ENCODE results near the gene GMPR.

GMPR gene

GRCh38 chr6:16324184-16324583 is 85.8 kb downstream of the GMPR start:
- ChIA-PET POLR2A (interaction anchor here (0.7 kb wide), 1 partner anchor 9 kb away, joined by 3 read pairs; no protein-coding TSS in a partner anchor), CTCF (interaction anchor here (0.6 to 11.5 kb wide), 8 partner anchors 9 to 441 kb away, joined by 3 to 163 read pairs (median 4); no protein-coding TSS in a partner anchor)
- TF ChIP-seq CTCF (IDR thresholded peaks at IDR 0.05; ENCODE audit: insufficient read depth, low read length, missing control alignments), result no peak
- no peak for DNase-seq (ENCODE audit: low read depth, low spot score)
- H3K4me3 ChIP-seq (ENCODE audit: low read depth, low read length), result no peak overlapping the region

- ChIA-PET CTCF (interaction anchor here (0.6 to 11.5 kb wide), 8 partner anchors 8 to 444 kb away, joined by 3 to 163 read pairs (median 4); no protein-coding TSS in a partner anchor), POLR2A (no interaction called here)
- no peak for DNase-seq (ENCODE audit: low read depth, low spot score)
- no peak overlapping the region for H3K4me3 ChIP-seq (ENCODE audit: low read depth, low read length)
- no peak for TF ChIP-seq CTCF (IDR thresholded peaks at IDR 0.05; ENCODE audit: insufficient read depth, low read length, missing control alignments)
Observed at GRCh38 chr6:16324606-16325225, 86.3 kb downstream of the GMPR start.

GRCh38 chr6:16326531-16326930 is 88.1 kb downstream of the GMPR start:
- TF ChIP-seq CTCF (IDR thresholded peaks at IDR 0.05; ENCODE audit: insufficient read depth, low read length, missing control alignments), result no peak
- CTCF ChIA-PET, result interaction anchor here (0.6 to 11.5 kb wide), 4 partner anchors 7 to 187 kb away, joined by 3 to 163 read pairs (median 4); no protein-coding TSS in a partner anchor
- no peak overlapping the region for H3K4me3 ChIP-seq (ENCODE audit: low read depth, low read length)
- no peak for DNase-seq (ENCODE audit: low read depth, low spot score)
- POLR2A ChIA-PET, result no interaction called here

GRCh38 chr6:16326971-16327776 is 88.8 kb downstream of the GMPR start:
- H3K4me3 ChIP-seq (ENCODE audit: low read depth, low read length), result no peak overlapping the region
- ChIA-PET POLR2A (no interaction called here), CTCF (interaction anchor here (0.6 to 1.0 kb wide), 4 partner anchors 15 to 186 kb away, joined by 3 to 4 read pairs (median 3); no protein-coding TSS in a partner anchor)
- TF ChIP-seq CTCF (IDR thresholded peaks at IDR 0.05; ENCODE audit: insufficient read depth, low read length, missing control alignments), result no peak
- DNase-seq (ENCODE audit: low read depth, low spot score), result no peak

GRCh38 chr6:16327777-16328325 is 89.5 kb downstream of the GMPR start:
- no peak for TF ChIP-seq CTCF (IDR thresholded peaks at IDR 0.05; ENCODE audit: insufficient read depth, low read length, missing control alignments)
- CTCF ChIA-PET, result interaction anchor here (1.0 to 10.7 kb wide), 3 partner anchors 7 to 42 kb away, joined by 3 to 163 read pairs (median 8); no protein-coding TSS in a partner anchor
- POLR2A ChIA-PET, result no interaction called here
- DNase-seq (ENCODE audit: low read depth, low spot score), result no peak
- H3K4me3 ChIP-seq (ENCODE audit: low read depth, low read length), result no peak overlapping the region

GRCh38 chr6:16329233-16329632 is 90.8 kb downstream of the GMPR start:
- no peak for DNase-seq (ENCODE audit: low read depth, low spot score)
- no peak for TF ChIP-seq CTCF (IDR thresholded peaks at IDR 0.05; ENCODE audit: insufficient read depth, low read length, missing control alignments)
- ChIA-PET POLR2A (no interaction called here), CTCF (interaction anchor here (1.5 to 10.7 kb wide), 4 partner anchors 9 to 81 kb away, joined by 4 to 163 read pairs (median 8); no protein-coding TSS in a partner anchor)
- no peak overlapping the region for H3K4me3 ChIP-seq (ENCODE audit: low read depth, low read length)
